ENCODE data around the gene SOX8. TPM values are rescaled to one million over a fixed set of nuclear protein-coding genes. Genes with fewer than 3 reads are reported as not detected.

The SOX8 gene
- total RNA-seq, 1 experiment from 2014 or later, result not detected

GRCh38 chr16:1028056-1028455, 46.5 kb downstream of the SOX8 start:
- no peaks in the 10 kb centered on the region for H3K79me2 ChIP-seq (ENCODE audit: low read length)
- DNase-seq, result no peak

GRCh38 chr16:1028524-1029258, 47.1 kb downstream of the SOX8 start:
- Histone ChIP-seq H3K27ac (ENCODE audit: low read length) (no peak overlapping the region), H3K9ac (ENCODE audit: low read length) (no peak overlapping the region), H3K9me3 (ENCODE audit: low read length) (no peaks in the 10 kb centered on the region; the same call in 1 of the 2 replicates), H3K9me2 (replicated peaks; ENCODE audit: insufficient read depth, low read length) (no peaks in the 10 kb centered on the region), H3K79me2 (ENCODE audit: low read length) (no peaks in the 10 kb centered on the region), H3K4me1 (ENCODE audit: low read length) (no peaks in the 10 kb centered on the region), H4K20me1 (ENCODE audit: insufficient read depth, low read depth, low read length) (no peaks in the 10 kb centered on the region), H3K27me3 (ENCODE audit: low read length) (no peaks in the 10 kb centered on the region), H3K4me2 (ENCODE audit: low read depth, low read length, poor library complexity, severe bottlenecking) (no peak overlapping the region), H3K36me3 (ENCODE audit: insufficient read depth, low read length) (no peaks in the 10 kb centered on the region), H2AFZ (ENCODE audit: low read length) (no peak overlapping the region), H3K4me3 (ENCODE audit: low read length) (no peak overlapping the region)
- no peak for DNase-seq

More at GRCh38 chr16:1028056-1028455, 46.5 kb downstream of the SOX8 start:
- no peaks in the 10 kb centered on the region for H3K27me3 ChIP-seq (ENCODE audit: low read length)
- no peak overlapping the region for H3K4me3 ChIP-seq (ENCODE audit: low read length)
- H4K20me1 ChIP-seq (ENCODE audit: insufficient read depth, low read depth, low read length), result no peaks in the 10 kb centered on the region
- no peak overlapping the region for H3K27ac ChIP-seq (ENCODE audit: low read length)
- H3K36me3 ChIP-seq (ENCODE audit: insufficient read depth, low read length), result no peaks in the 10 kb centered on the region
- H3K9ac ChIP-seq (ENCODE audit: low read length), result no peak overlapping the region
- no peaks in the 10 kb centered on the region for H3K9me2 ChIP-seq (replicated peaks; ENCODE audit: insufficient read depth, low read length)
- H3K9me3 ChIP-seq (ENCODE audit: low read length), result no peaks in the 10 kb centered on the region
- H3K4me1 ChIP-seq (ENCODE audit: low read length), result no peaks in the 10 kb centered on the region
- H2AFZ ChIP-seq (ENCODE audit: low read length), result no peak overlapping the region
- no peak overlapping the region for H3K4me2 ChIP-seq (ENCODE audit: low read depth, low read length, poor library complexity, severe bottlenecking)

- no peak for DNase-seq
- H3K79me2 ChIP-seq (ENCODE audit: low read length), result no peaks in the 10 kb centered on the region
- no peak overlapping the region for H3K27ac ChIP-seq (ENCODE audit: low read length)
- H4K20me1 ChIP-seq (ENCODE audit: insufficient read depth, low read depth, low read length), result no peaks in the 10 kb centered on the region
- no peaks in the 10 kb centered on the region for H3K36me3 ChIP-seq (ENCODE audit: insufficient read depth, low read length)
- H3K27me3 ChIP-seq (ENCODE audit: low read length), result no peaks in the 10 kb centered on the region
- H3K9ac ChIP-seq (ENCODE audit: low read length), result no peak overlapping the region
- H3K4me3 ChIP-seq (ENCODE audit: low read length), result no peak overlapping the region
- no peaks in the 10 kb centered on the region; the same call in 1 of the 2 replicates for H3K9me3 ChIP-seq (ENCODE audit: low read length)
- H2AFZ ChIP-seq (ENCODE audit: low read length), result no peak overlapping the region
- no peaks in the 10 kb centered on the region for H3K4me1 ChIP-seq (ENCODE audit: low read length)
- no peaks in the 10 kb centered on the region for H3K9me2 ChIP-seq (replicated peaks; ENCODE audit: insufficient read depth, low read length)
- no peak overlapping the region for H3K4me2 ChIP-seq (ENCODE audit: low read depth, low read length, poor library complexity, severe bottlenecking)
These were observed 47.6 kb downstream of the SOX8 start for GRCh38 chr16:1029259-1029545.

- H3K9ac ChIP-seq (ENCODE audit: low read length), result no peak overlapping the region
- no peak overlapping the region for H3K4me2 ChIP-seq (ENCODE audit: low read depth, low read length, poor library complexity, severe bottlenecking)
- H3K79me2 ChIP-seq (ENCODE audit: low read length), result no peaks in the 10 kb centered on the region
- no peak overlapping the region for H3K27ac ChIP-seq (ENCODE audit: low read length)
- no peaks in the 10 kb centered on the region; the same call in 1 of the 2 replicates for H3K9me3 ChIP-seq (ENCODE audit: low read length)
- no peaks in the 10 kb centered on the region for H3K27me3 ChIP-seq (ENCODE audit: low read length)
- H3K9me2 ChIP-seq (replicated peaks; ENCODE audit: insufficient read depth, low read length), result no peaks in the 10 kb centered on the region
- H3K36me3 ChIP-seq (ENCODE audit: insufficient read depth, low read length), result no peaks in the 10 kb centered on the region
- no peak overlapping the region for H3K4me3 ChIP-seq (ENCODE audit: low read length)
- no peak for DNase-seq
- no peaks in the 10 kb centered on the region for H4K20me1 ChIP-seq (ENCODE audit: insufficient read depth, low read depth, low read length)
- no peaks in the 10 kb centered on the region for H3K4me1 ChIP-seq (ENCODE audit: low read length)
- H2AFZ ChIP-seq (ENCODE audit: low read length), result no peak overlapping the region
These were observed 48.9 kb downstream of the SOX8 start for GRCh38 chr16:1030473-1030901.

GRCh38 chr16:1031666-1032065, 50.1 kb downstream of the SOX8 start:
- Histone ChIP-seq H3K4me3 (ENCODE audit: low read length) (no peak overlapping the region), H3K9me3 (ENCODE audit: low read length) (no peaks in the 10 kb centered on the region; the same call in 1 of the 2 replicates), H3K27ac (ENCODE audit: low read length) (no peak overlapping the region), H3K79me2 (ENCODE audit: low read length) (no peaks in the 10 kb centered on the region), H3K36me3 (ENCODE audit: insufficient read depth, low read length) (no peaks in the 10 kb centered on the region), H3K4me1 (ENCODE audit: low read length) (no peaks in the 10 kb centered on the region), H3K9me2 (replicated peaks; ENCODE audit: insufficient read depth, low read length) (no peaks in the 10 kb centered on the region), H3K4me2 (ENCODE audit: low read depth, low read length, poor library complexity, severe bottlenecking) (no peak overlapping the region), H4K20me1 (ENCODE audit: insufficient read depth, low read depth, low read length) (no peaks in the 10 kb centered on the region), H3K27me3 (ENCODE audit: low read length) (no peaks in the 10 kb centered on the region), H3K9ac (ENCODE audit: low read length) (no peak overlapping the region), H2AFZ (ENCODE audit: low read length) (no peak overlapping the region)
- DNase-seq, result no peak

GRCh38 chr16:1032607-1033006, 51.0 kb downstream of the SOX8 start:
- Histone ChIP-seq H3K4me3 (ENCODE audit: low read length) (no peak overlapping the region), H4K20me1 (ENCODE audit: insufficient read depth, low read depth, low read length) (no peaks in the 10 kb centered on the region), H3K9me2 (replicated peaks; ENCODE audit: insufficient read depth, low read length) (no peaks in the 10 kb centered on the region), H3K79me2 (ENCODE audit: low read length) (no peaks in the 10 kb centered on the region), H3K27ac (ENCODE audit: low read length) (no peak overlapping the region), H3K27me3 (ENCODE audit: low read length) (no peaks in the 10 kb centered on the region), H3K9me3 (ENCODE audit: low read length) (no peaks in the 10 kb centered on the region; the same call in 1 of the 2 replicates), H2AFZ (ENCODE audit: low read length) (no peak overlapping the region), H3K4me2 (ENCODE audit: low read depth, low read length, poor library complexity, severe bottlenecking) (no peak overlapping the region), H3K4me1 (ENCODE audit: low read length) (no peaks in the 10 kb centered on the region), H3K9ac (ENCODE audit: low read length) (no peak overlapping the region), H3K36me3 (ENCODE audit: insufficient read depth, low read length) (no peaks in the 10 kb centered on the region)
- no peak for DNase-seq

GRCh38 chr16:1033128-1033679, 51.6 kb downstream of the SOX8 start:
- Histone ChIP-seq H3K9me2 (replicated peaks; ENCODE audit: insufficient read depth, low read length) (no peaks in the 10 kb centered on the region), H3K4me2 (ENCODE audit: low read depth, low read length, poor library complexity, severe bottlenecking) (no peak overlapping the region), H3K27ac (ENCODE audit: low read length) (no peak overlapping the region), H3K9ac (ENCODE audit: low read length) (no peak overlapping the region), H2AFZ (ENCODE audit: low read length) (no peak overlapping the region), H3K27me3 (ENCODE audit: low read length) (no peaks in the 10 kb centered on the region), H3K79me2 (ENCODE audit: low read length) (no peaks in the 10 kb centered on the region), H3K4me3 (ENCODE audit: low read length) (no peak overlapping the region), H3K9me3 (ENCODE audit: low read length) (no peaks in the 10 kb centered on the region; the same call in 1 of the 2 replicates), H3K36me3 (ENCODE audit: insufficient read depth, low read length) (no peaks in the 10 kb centered on the region), H3K4me1 (ENCODE audit: low read length) (no peaks in the 10 kb centered on the region), H4K20me1 (ENCODE audit: insufficient read depth, low read depth, low read length) (no peaks in the 10 kb centered on the region)
- no peak for DNase-seq

GRCh38 chr16:1034230-1035065, 52.9 kb downstream of the SOX8 start:
- Histone ChIP-seq H4K20me1 (ENCODE audit: insufficient read depth, low read depth, low read length) (no peaks in the 10 kb centered on the region), H3K9me3 (ENCODE audit: low read length) (no peaks in the 10 kb centered on the region; the same call in 1 of the 2 replicates), H3K4me3 (ENCODE audit: low read length) (no peak overlapping the region), H3K4me1 (ENCODE audit: low read length) (no peaks in the 10 kb centered on the region), H2AFZ (ENCODE audit: low read length) (no peak overlapping the region), H3K9me2 (replicated peaks; ENCODE audit: insufficient read depth, low read length) (no peaks in the 10 kb centered on the region), H3K27ac (ENCODE audit: low read length) (no peak overlapping the region), H3K36me3 (ENCODE audit: insufficient read depth, low read length) (no peaks in the 10 kb centered on the region), H3K79me2 (ENCODE audit: low read length) (no peaks in the 10 kb centered on the region), H3K9ac (ENCODE audit: low read length) (no peak overlapping the region), H3K4me2 (ENCODE audit: low read depth, low read length, poor library complexity, severe bottlenecking) (no peak overlapping the region), H3K27me3 (ENCODE audit: low read length) (no peaks in the 10 kb centered on the region)
- no peak for DNase-seq

Data from Karpas-422 (cell line).